SK-N-SH treated with all-trans-retinoic acid at 6 μM for 48 hours (cell line): Measurements from ENCODE around the gene GTF2F2.

Experiments
- CREB5 ChIP-seq: fragments of 250-450 bp; sonication (Bioruptor Pico); IDR thresholded peaks from 2 replicates; pipeline ENCODE4 v1.5.1; 2020; ENCODE audit warnings: low read depth, mild to moderate bottlenecking, moderate library complexity
- GLIS3 ChIP-seq: fragments of 250-450 bp; sonication (Bioruptor Pico); IDR thresholded peaks from 2 replicates; pipeline ENCODE4 v1.5.0; 2020; ENCODE audit warnings: mild to moderate bottlenecking, moderate library complexity
- ZC3H10 ChIP-seq: fragments of 250-450 bp; sonication (Bioruptor Pico); IDR thresholded peaks from 2 replicates; pipeline ENCODE4 v1.5.1; 2021; ENCODE audit warnings: mild to moderate bottlenecking, moderate library complexity
- ZFP30 ChIP-seq: fragments of 450-650 bp; formaldehyde crosslinking; IDR thresholded peaks from 2 replicates; pipeline ENCODE4 v1.5.0; 2022; ENCODE audit warnings: mild to moderate bottlenecking, moderate library complexity

- TF ChIP-seq ZFP30 (CRISPR knock-in tag) (no peak), GLIS3 (CRISPR knock-in tag) (no peak), CREB5 (CRISPR knock-in tag) (no peak), ZC3H10 (CRISPR knock-in tag) (no peak)
Observed at GRCh38 chr13:45232591-45232990, 112.3 kb downstream of the GTF2F2 start.
